Measurements from ENCODE around the gene DAZ1.
"Not testable (repeated sequence)": the region's sequence is repeated elsewhere in the genome, so short reads cannot be mapped to it uniquely, and the experiment has no call there.

DAZ1 gene

DNA sequence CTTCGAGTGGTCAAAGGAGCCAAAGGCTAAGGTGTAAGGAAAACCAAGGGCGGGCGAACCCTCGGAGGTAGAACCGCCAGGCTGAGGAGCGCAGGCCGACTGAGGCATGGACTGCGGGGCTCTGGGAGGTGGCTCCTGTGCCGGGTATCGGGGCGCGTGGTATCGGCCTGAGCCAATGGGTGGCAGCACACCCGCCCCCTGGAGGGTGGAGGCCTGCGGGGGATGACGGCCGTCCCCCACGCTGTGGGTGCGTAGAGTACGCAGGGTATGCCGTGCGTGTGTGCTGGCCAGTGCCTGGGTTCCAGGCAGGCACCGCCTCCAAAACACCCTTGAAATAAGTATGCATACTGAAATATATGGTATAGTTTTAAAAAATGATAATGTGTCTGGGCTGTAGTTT is at the start of gene DAZ1:
DAZ1 (minus strand) TSS at position 101 of the 400 bp plus-strand sequence. CDS start 208 bp downstream, outside the sequence.
- DNase-seq (ENCODE audit: extremely low read depth in 1 of 2, low read depth in 1 of 2): not testable (repeated sequence)

GRCh38 chrY:23219233-23219632 is 20.4 kb upstream of the DAZ1 start, which contains the start of gene DAZ2:
Gene DAZ2 (plus strand): TSS chrY:23219533. CDS start chrY:23219741, 208 bp downstream.
- DNase-seq (ENCODE audit: extremely low read depth in 1 of 2, low read depth in 1 of 2): not testable (repeated sequence)

DNA sequence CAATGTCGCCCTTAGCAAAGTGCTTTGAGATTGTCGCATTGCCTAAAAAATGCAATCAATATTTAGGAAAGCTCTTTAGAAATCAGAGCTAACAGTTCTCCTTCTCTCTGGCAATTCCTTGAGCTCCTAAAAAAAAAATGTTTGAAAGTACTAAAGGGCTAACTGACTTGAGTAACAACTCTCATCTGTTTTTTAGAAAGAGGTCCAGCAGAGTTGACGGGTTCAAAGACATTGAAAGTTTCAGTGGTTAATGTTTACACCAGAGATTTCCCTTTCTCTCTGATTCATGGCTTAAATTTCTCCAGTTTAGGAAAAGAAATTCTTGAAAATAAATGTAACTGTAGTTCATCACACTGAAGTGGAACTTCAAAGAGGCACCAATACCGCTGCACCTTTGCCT is 11.9 kb upstream of the DAZ1 start:
- DNase-seq (ENCODE audit: extremely low read depth in 1 of 2, low read depth in 1 of 2): not testable (repeated sequence)

DNA sequence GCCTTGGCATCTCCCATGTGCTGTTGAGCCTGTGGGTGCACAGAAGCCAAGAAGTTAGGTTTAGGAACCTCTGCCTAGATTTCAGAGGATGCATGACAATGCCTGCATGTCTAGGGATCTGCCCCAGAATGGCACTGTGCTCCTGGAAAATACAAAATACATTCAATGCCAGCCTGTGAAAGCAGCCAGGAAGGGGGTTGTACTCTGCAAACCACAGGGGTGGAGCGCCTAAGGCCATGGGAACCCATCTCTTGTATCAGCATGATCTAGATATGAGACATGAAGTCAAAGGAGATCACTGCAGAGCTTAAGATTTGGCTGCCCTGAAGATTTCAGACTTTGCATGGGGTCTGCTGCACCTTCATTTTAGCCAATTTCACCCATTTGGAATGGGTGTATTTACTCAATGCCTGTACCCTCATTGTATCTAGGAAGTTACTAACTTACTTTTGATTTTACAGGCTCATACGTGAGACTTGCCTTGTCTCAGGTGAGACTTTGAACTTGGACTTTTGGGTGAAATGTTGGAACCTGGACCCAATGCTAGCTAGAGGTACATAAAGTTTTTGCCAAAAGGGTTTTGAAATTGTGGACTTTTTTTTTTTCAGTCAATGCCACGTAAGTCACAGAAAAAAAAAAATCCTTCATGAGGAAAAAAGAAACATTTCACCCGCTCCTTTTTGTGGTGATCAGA is 11.1 kb upstream of the DAZ1 start:
- DNase-seq (ENCODE audit: extremely low read depth in 1 of 2, low read depth in 1 of 2): not testable (repeated sequence)

GRCh38 chrY:23207455-23207854 is 8.6 kb upstream of the DAZ1 start:
- not testable (repeated sequence) for DNase-seq (ENCODE audit: extremely low read depth in 1 of 2, low read depth in 1 of 2)

All from stimulated activated CD8-positive, alpha-beta memory T cell treated with anti-CD3 and anti-CD28 coated beads, Interleukin-7, amount 100 ng/mL, for 48 hours (primary cell).